HG03135 (cell line): ENCODE data around the gene BIK.

Experiments
- ATAC-seq: cut with Tn5 transposase; IDR thresholded peaks from one replicate; pipeline ENCODE4 v1.9.1; 2021; ENCODE audit warnings: mild to moderate bottlenecking, moderate library complexity; ENCODE audit not compliant: unreplicated experiment

The BIK gene

DNA sequence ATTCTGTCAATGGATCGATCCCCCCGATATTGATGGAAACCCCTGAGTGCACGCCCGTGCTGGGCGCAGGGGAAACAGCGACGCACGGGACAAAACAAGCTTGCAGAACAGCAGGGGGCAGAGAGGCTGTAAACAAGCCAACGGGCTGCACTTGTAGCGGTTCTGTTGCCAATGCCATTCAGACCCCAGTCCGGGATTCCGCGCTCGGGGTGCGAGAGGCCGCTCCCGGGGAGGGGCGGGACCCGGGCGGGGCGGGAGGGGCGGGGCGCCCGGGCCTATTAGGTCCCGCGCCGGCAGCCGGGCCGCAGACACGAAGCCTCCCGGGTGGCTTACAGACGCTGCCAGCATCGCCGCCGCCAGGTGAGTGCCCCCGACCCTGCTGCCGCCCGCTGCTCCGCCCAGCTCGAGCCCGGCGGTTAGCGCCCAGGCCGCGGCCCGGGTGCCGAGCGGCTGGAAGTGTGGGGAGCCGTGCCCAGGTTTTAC lies at the start of gene BIK:
Gene BIK (plus strand): TSS at position 307 of the 483 bp plus-strand sequence. CDS start 13,273 bp downstream, outside the sequence.
- ATAC-seq = no peak

- ATAC-seq = no peak
Measured at GRCh38 chr22:43066134-43066533, 44.4 kb upstream of the BIK start.

- ATAC-seq = no peak
Measured at GRCh38 chr22:43066844-43067385, 43.6 kb upstream of the BIK start.

DNA sequence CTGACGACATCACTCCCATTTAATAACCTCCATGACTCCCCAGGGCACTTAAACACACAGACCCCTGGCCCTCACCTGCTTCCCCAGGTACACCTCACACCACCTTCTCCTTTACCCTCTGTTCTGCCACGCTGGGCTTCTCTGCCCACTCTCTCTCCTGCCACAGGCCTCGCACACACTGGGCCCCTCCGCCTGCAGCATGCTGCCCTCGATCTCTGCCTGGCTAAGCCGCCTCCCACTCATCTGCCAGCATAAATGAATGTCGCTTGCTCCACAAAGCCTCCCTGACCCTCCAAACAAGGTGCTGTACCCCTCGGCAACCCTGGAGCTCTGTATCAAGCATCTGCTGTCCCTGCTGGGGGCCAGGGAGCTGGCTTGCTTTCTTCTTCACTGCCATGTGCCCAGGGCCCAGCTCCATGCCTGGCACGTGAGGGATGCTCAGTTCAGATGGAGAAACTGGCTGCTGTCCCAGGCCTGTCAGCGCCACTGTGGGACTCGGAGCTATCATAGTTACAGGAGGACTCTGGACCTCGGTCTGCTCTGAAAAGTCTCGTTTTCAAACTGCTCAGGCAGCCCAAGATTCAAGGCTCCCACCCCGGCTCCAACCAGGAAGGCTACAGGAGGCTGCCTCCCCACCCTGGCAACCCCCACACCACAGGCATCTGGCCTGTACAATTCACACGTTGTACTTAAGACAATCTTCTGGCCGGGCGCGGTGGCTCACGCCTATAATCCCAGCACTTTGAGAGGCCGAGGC lies 33.3 kb upstream of the BIK start:
- ATAC-seq = no peak

GRCh38 chr22:43078522-43078921 lies 32.0 kb upstream of the BIK start:
- no peak for ATAC-seq

GRCh38 chr22:43079742-43080141 lies 30.8 kb upstream of the BIK start:
- ATAC-seq = no peak

- ATAC-seq = no peak
Measured at GRCh38 chr22:43080616-43081015, 29.9 kb upstream of the BIK start.

- ATAC-seq = no peak
Measured at GRCh38 chr22:43081968-43082367, 28.6 kb upstream of the BIK start.

- no peak for ATAC-seq
Measured at GRCh38 chr22:43085658-43086606, 24.6 kb upstream of the BIK start.

- ATAC-seq = no peak
Measured at GRCh38 chr22:43088627-43088983, 21.9 kb upstream of the BIK start.

GRCh38 chr22:43088984-43089717 lies 21.4 kb upstream of the BIK start, which contains the start of gene TTLL1:
Gene TTLL1, minus strand, starts transcription at chr22:43089391. Its CDS starts 13,805 bp downstream, at chr22:43075586.
- ATAC-seq = peak; percentile 74

DNA sequence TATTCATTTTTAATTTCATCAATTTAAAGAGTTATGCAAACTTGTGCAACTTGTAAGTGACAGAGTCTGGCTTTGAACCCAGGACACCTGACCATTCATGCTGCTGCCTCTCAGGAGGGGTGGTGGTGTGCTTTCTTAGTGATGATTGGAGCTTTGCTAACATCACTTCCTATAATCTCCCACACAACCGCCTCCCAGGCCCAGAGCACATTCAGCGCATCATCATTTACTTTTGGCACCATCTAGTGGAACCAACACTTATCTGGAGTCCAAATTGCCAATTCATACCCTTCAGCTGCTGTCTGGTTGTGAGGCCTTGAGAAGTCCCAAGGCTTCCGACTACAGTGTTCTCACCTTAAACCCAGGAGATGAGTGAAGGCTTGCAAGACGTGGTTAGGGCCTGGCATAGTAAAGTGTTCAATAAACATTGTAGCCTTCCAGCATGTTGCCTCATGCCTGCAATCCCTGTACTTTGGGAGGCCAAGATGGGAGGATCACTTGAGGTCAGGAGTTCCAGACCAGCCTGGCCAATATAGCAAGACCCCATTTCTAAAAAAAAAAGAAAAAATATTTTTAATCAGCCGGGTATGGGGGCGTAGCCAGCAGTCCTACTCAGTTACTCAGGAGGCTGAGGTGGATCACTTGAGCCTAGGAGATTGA lies 20.3 kb upstream of the BIK start:
- ATAC-seq = no peak

DNA sequence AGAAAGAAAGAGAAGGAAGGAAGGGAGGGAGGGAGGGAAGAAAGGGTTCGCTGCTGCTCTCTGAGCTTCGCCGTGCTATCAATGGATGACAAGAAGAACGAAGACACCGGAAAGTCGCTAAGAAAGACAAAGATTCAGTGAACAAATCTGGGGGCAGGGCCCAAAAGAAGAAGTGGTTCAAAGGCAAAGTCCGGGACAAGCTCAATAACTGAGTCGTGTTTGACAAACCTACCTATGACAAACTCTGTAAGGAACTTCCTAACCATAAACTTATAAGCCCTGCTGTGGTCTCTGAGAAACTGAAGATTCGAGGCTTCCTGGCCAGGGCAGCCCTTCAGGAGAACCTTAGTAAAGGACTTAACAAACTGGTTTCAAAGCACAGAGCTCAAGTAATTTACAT lies 18.5 kb upstream of the BIK start:
- no peak for ATAC-seq

GRCh38 chr22:43094085-43094484 lies 16.5 kb upstream of the BIK start:
- ATAC-seq = no peak

GRCh38 chr22:43094551-43094950 lies 16.0 kb upstream of the BIK start:
- no peak for ATAC-seq

GRCh38 chr22:43096420-43096819 lies 14.1 kb upstream of the BIK start:
- ATAC-seq = no peak

- ATAC-seq = no peak
Measured at GRCh38 chr22:43098356-43098755, 12.2 kb upstream of the BIK start.

- ATAC-seq = no peak
Measured at GRCh38 chr22:43099095-43099494, 11.5 kb upstream of the BIK start.

DNA sequence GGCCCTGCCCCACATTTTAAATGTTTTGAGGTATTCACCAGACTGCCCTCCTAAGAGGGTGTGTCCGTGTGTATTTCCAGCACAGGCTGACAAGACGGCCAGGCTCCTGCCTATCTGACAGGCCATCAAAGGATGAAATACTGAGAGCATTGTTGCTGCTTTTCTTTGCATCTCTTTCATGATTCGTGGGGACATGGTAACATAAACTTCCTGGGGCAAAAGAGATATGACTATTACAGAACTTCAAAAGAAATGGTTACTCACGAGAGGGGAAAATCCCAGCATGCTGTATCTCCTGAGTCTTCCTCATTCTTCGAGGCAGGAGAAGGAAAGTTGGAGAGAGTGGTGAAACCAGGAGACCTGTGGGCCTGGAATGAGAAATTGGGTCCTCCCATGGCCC lies 10.3 kb upstream of the BIK start:
- ATAC-seq = no peak

DNA sequence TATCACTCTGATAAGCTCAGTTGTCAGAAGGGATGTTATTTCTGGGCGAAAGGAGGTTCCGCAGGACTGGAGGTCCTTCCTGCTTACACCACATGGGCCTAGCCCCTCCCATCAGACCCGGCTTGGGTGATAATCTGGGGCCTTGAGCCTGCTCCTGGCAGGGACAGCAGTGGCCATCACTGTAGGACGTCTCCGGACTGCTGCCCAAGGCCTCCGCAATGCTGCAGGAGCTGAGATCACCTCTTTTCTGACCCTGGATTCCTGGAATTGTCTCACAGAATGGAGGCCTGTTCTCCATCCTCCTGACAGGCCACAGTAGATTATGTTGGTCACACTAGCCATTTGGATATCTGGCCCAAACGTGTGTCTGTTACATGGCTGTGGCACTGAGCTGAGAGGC lies 9.2 kb upstream of the BIK start:
- no peak for ATAC-seq
